Spleen (tissue), 11 donors: Measurements from ENCODE around the gene PRR7. TPM values are rescaled to one million over a fixed set of nuclear protein-coding genes. Genes with fewer than 3 reads are reported as not detected.

ENCODE experiments used
- DNase-seq: peaks from one replicate; pipeline ENCODE4 v3.0.0-alpha.2; 2020
- H3K27ac ChIP-seq, 8 donors: fragments of 200-600 bp; sonication (generic) in 7 of 8; 1 replicate in 4 of 8; 2 replicates in 4 of 8; pipeline versions ENCODE4 v1.5.0 to v1.8.0; 2016 to 2021; ENCODE audit warnings: inconsistent platforms in 4 of 8, mild to moderate bottlenecking in 4 of 8, moderate library complexity in 1 of 8
- H3K27me3 ChIP-seq, 7 donors: fragments of 200-600 bp; sonication (generic) in 6 of 7; replicated peaks in 1 of 7; 1 replicate in 4 of 7; 2 replicates in 3 of 7; pipeline versions ENCODE4 v1.5.0 to v1.8.0; 2016 to 2021; ENCODE audit warnings: inconsistent platforms in 3 of 7, mild to moderate bottlenecking in 1 of 7
- H3K36me3 ChIP-seq, 6 donors: fragments of 200-600 bp; sonication (generic) in 5 of 6; 1 replicate in 4 of 6; 2 replicates in 2 of 6; pipeline versions ENCODE4 v1.5.0 to v1.8.0; 2016 to 2021; ENCODE audit warnings: inconsistent platforms in 2 of 6
- H3K4me1 ChIP-seq, 6 donors: fragments of 200-600 bp; sonication (generic) in 5 of 6; 1 replicate in 3 of 6; 2 replicates in 3 of 6; pipeline versions ENCODE4 v1.5.0 to v1.8.0; 2016 to 2021; ENCODE audit warnings: inconsistent platforms in 3 of 6
- H3K4me3 ChIP-seq, 8 donors: fragments of 200-600 bp; sonication (generic) in 7 of 8; 1 replicate in 4 of 8; 2 replicates in 4 of 8; pipeline versions ENCODE4 v1.5.0 to v1.8.0; 2016 to 2021; ENCODE audit warnings: inconsistent platforms in 4 of 8, mild to moderate bottlenecking in 4 of 8, moderate library complexity in 2 of 8
- H3K9me3 ChIP-seq, 8 donors: fragments of 200-600 bp; sonication (generic) in 7 of 8; 1 replicate in 4 of 8; 2 replicates in 4 of 8; pipeline versions ENCODE4 v1.5.0 to v1.8.0; 2016 to 2021; ENCODE audit warnings: inconsistent platforms in 4 of 8
- POLR2A ChIP-seq, 3 donors: fragments of 450-650 bp; IDR thresholded peaks; one replicate each; pipeline ENCODE4 v1.5.1; 2017; ENCODE audit warnings: antibody characterized with exemption in 3 of 3, mild to moderate bottlenecking in 1 of 3
- POLR2AphosphoS5 ChIP-seq, 3 donors: sonication (generic); formaldehyde crosslinking; IDR thresholded peaks; one replicate each; pipeline ENCODE4 v1.5.1; 2017; ENCODE audit warnings: antibody characterized with exemption in 3 of 3
- WGBS, 5 donors: extraction: QIAGEN DNeasy Blood & Tissue Kit in 3 of 5; methylation state at CpG; one replicate each; pipeline versions ENCODE4 v1.1.5 to v1.1.7; 2013 to 2018; 5-methylcytosine and 5-hydroxymethylcytosine counted together
- intact Hi-C: fragments of 100-400 bp; cut with DNase I; formaldehyde crosslinking; loops from one replicate; pipeline ENCODE4 v1.15.0; 2023; ENCODE audit warnings: low total_unique reads
- polyA plus RNA-seq, 3 donors: library from polyadenylated mRNA; stranded (reverse); fragments of 200-250 nt; gene quantifications; one replicate each; pipeline ENCODE4 v1.2.1, GENCODE V29; 2013
- total RNA-seq, 7 donors: library from RNA; depleted of rRNA in 3 of 7; stranded (reverse); fragments of >200 nt in 3 of 7; fragmentation: NEBNext Ultra II Directional in 4 of 7; extraction: Animal tissue kit (Norgen Biotek cat#: 25700) in 4 of 7; gene quantifications; one replicate each; pipeline versions ENCODE4 v1.1.0 to v1.2.1, GENCODE V29; 2016 to 2021
- TF ChIP-seq, protein P1 (sequence below), 11 experiments: fragments of 200-600 bp in 7 of 11; fragments of 450-650 bp in 4 of 11; sonication (generic) in 4 of 11; IDR thresholded peaks in 8 of 11; conservative IDR thresholded peaks in 3 of 11; 1 replicate in 7 of 11; 2 replicates in 4 of 11; pipeline versions ENCODE4 v1.4.0 to v1.8.0; 2016 to 2021; ENCODE audit warnings: antibody characterized with exemption in 11 of 11, inconsistent platforms in 4 of 11, mild to moderate bottlenecking in 1 of 11
- donor health status: healthy with polysubstance abuse.
- donor health status: DM: no; HTN: no; CAD: no; lungs with moderate emphysema.
- donor health status: DM: no; HTN: no; CAD: no.
- donor health status: Bipolar disorder and iron deficiency.
- donor health status: healthy.
- donor health status: DM: no; HTN: no; CAD: no.
- donor health status: DM: yes; HTN: yes; CAD: no.

PRR7 gene
- total and polyA plus RNA-seq, 10 donors, result 1.7 to 5.7 (median 4.6) TPM; not detected in 1

GRCh38 chr5:177457852-177458681, 11.5 kb downstream of the PRR7 start:
- Histone ChIP-seq H3K9me3 (no peaks in the 10 kb centered on the region), H3K36me3 (peaks cover 0 to 18% (median 2%) of the 10 kb centered on the region in 6 donors), H3K4me1 (peaks cover 17 to 64% (median 56%) of the 10 kb centered on the region in 6 donors), H3K27ac (no peak overlapping the region), H3K4me3 (no peak overlapping the region), H3K27me3 (peaks cover 0 to 4% (median 0%) of the 10 kb centered on the region in 7 donors)
- DNase-seq, result peak; percentile 81
- no peak for TF ChIP-seq POLR2A (IDR thresholded peaks at IDR 0.05)
- TF ChIP-seq, protein P1, sequence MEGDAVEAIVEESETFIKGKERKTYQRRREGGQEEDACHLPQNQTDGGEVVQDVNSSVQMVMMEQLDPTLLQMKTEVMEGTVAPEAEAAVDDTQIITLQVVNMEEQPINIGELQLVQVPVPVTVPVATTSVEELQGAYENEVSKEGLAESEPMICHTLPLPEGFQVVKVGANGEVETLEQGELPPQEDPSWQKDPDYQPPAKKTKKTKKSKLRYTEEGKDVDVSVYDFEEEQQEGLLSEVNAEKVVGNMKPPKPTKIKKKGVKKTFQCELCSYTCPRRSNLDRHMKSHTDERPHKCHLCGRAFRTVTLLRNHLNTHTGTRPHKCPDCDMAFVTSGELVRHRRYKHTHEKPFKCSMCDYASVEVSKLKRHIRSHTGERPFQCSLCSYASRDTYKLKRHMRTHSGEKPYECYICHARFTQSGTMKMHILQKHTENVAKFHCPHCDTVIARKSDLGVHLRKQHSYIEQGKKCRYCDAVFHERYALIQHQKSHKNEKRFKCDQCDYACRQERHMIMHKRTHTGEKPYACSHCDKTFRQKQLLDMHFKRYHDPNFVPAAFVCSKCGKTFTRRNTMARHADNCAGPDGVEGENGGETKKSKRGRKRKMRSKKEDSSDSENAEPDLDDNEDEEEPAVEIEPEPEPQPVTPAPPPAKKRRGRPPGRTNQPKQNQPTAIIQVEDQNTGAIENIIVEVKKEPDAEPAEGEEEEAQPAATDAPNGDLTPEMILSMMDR (IDR thresholded peaks at IDR 0.05 in 8 of 11, conservative IDR thresholded peaks at IDR 0.05 in 3 of 11), result peak in 2 of 11 experiments; percentile 0 to 5
- intact Hi-C loops, result loop anchor here (10.0 kb wide), 1 partner anchor 143 kb away; the partner anchor contains the start of gene MXD3
- 79 to 93% (median 89%) methylated on average over 8 to 20 of the region's 20 CpGs for WGBS, 5 donors

- intact Hi-C loops, result loop anchor here (10.0 kb wide), 1 partner anchor 144 kb away; the partner anchor contains the start of gene MXD3
- WGBS, 5 donors, result 88 to 97% (median 93%) methylated on average over 12 to 14 of the region's 14 CpGs
- H3K9me3 ChIP-seq, result no peaks in the 10 kb centered on the region
- H3K27ac ChIP-seq, result no peak overlapping the region
- no peak overlapping the region for H3K4me3 ChIP-seq
- TF ChIP-seq POLR2AphosphoS5 (IDR thresholded peaks at IDR 0.05) (no peak), POLR2A (IDR thresholded peaks at IDR 0.05) (no peak)
- TF ChIP-seq, protein P1 (IDR thresholded peaks at IDR 0.05 in 8 of 11, conservative IDR thresholded peaks at IDR 0.05 in 3 of 11), result no peak
- H3K36me3 ChIP-seq, result peaks cover 0 to 18% (median 2%) of the 10 kb centered on the region in 6 donors
- H3K27me3 ChIP-seq, result no peaks in the 10 kb centered on the region
- H3K4me1 ChIP-seq, result peaks cover 15 to 59% (median 47%) of the 10 kb centered on the region in 6 donors
- no peak for DNase-seq
These were observed 12.3 kb downstream of the PRR7 start for GRCh38 chr5:177458912-177459350.

GRCh38 chr5:177459357-177459756, 12.7 kb downstream of the PRR7 start:
- H3K27ac ChIP-seq, result no peak overlapping the region
- intact Hi-C loops, result loop anchor here (10.0 kb wide), 1 partner anchor 145 kb away; the partner anchor contains the start of gene MXD3
- DNase-seq, result no peak
- TF ChIP-seq POLR2A (IDR thresholded peaks at IDR 0.05) (no peak), POLR2AphosphoS5 (IDR thresholded peaks at IDR 0.05) (no peak)
- TF ChIP-seq, protein P1 (IDR thresholded peaks at IDR 0.05 in 8 of 11, conservative IDR thresholded peaks at IDR 0.05 in 3 of 11), result no peak
- H3K4me3 ChIP-seq, result no peak overlapping the region
- WGBS, 5 donors, result 89 to 93% (median 90%) methylated on average over 7 to 11 of the region's 11 CpGs
- H3K36me3 ChIP-seq, result peaks cover 0 to 18% (median 2%) of the 10 kb centered on the region in 6 donors
- H3K27me3 ChIP-seq, result no peaks in the 10 kb centered on the region
- peaks cover 10 to 55% (median 43%) of the 10 kb centered on the region in 6 donors for H3K4me1 ChIP-seq
- no peaks in the 10 kb centered on the region for H3K9me3 ChIP-seq
